Measurements from ENCODE around the gene E2F7. TPM values are rescaled to one million over a fixed set of nuclear protein-coding genes. Genes with fewer than 3 reads are reported as not detected.

Gene E2F7
- total and polyA plus RNA-seq, 2 of the 8 experiments (the other 6 are each of a cell fraction or from before 2014, with no cell fraction given), result 8.8 to 18.5 TPM

- Histone ChIP-seq H3K18ac (ENCODE audit: extremely low read depth, low read length) (no peak overlapping the region), H4K91ac (replicated peaks; ENCODE audit: insufficient read length, low read length) (no peak overlapping the region), H2BK20ac (ENCODE audit: low read length) (no peak overlapping the region), H2BK12ac (ENCODE audit: low read depth, low read length) (no peak overlapping the region), H3K4me3 (ENCODE audit: extremely low read depth in 1 of 4, insufficient read depth in 2 of 4, low read depth in 3 of 4, low read length in 4 of 4) (no peak overlapping the region), H2BK5ac (ENCODE audit: low read depth, low read length) (no peak overlapping the region), H2BK15ac (ENCODE audit: low read length) (no peak overlapping the region), H3K79me2 (ENCODE audit: control insufficient read depth in 1 of 2, insufficient read depth in 2 of 2, low read length in 2 of 2) (no peaks in the 10 kb centered on the region), H4K8ac (ENCODE audit: extremely low read depth, insufficient read depth, low read length) (no peak overlapping the region), H2AK5ac (ENCODE audit: low read depth, low read length) (no peak overlapping the region), H3K4me1 (replicated peaks in 1 of 4; ENCODE audit: control insufficient read depth in 3 of 4, insufficient read depth in 4 of 4, low read length in 3 of 4) (no peaks in the 10 kb centered on the region), H2AFZ (ENCODE audit: low read length) (no peak overlapping the region), H3K27me3 (replicated peaks in 1 of 4; ENCODE audit: control insufficient read depth in 3 of 4, extremely low read depth in 1 of 4, insufficient read depth in 3 of 4, low read length in 3 of 4) (no peaks in the 10 kb centered on the region), H2BK120ac (replicated peaks; ENCODE audit: low read depth, low read length) (no peak overlapping the region), H3K23ac (ENCODE audit: insufficient read length) (no peak overlapping the region), H3K14ac (ENCODE audit: insufficient read length) (no peak overlapping the region), H3K9me3 (ENCODE audit: insufficient read depth in 2 of 2, low read depth in 1 of 2, low read length in 1 of 2) (0 out of 4 replicates have a peak, but pooled peaks cover 0 to 3% of the 10 kb centered on the region in 2 experiments), H3K79me1 (ENCODE audit: low read depth, low read length) (no peaks in the 10 kb centered on the region), H3K23me2 (ENCODE audit: low read depth, low read length) (no peaks in the 10 kb centered on the region), H4K5ac (ENCODE audit: insufficient read length, low read depth, low read length) (no peak overlapping the region), H3K4ac (replicated peaks; ENCODE audit: insufficient read length, low read depth, low read length) (no peak overlapping the region), H4K20me1 (replicated peaks in 1 of 2; ENCODE audit: control insufficient read depth in 1 of 2, insufficient read depth in 2 of 2, low read length in 2 of 2) (no peaks in the 10 kb centered on the region), H3K4me2 (ENCODE audit: insufficient read depth in 1 of 2, low read depth in 2 of 2, low read length in 2 of 2) (no peak overlapping the region), H3K9ac (replicated peaks in 1 of 4; ENCODE audit: extremely low read depth in 1 of 4, low read depth in 3 of 4, low read length in 3 of 4) (no peak overlapping the region), H3K56ac (replicated peaks; ENCODE audit: insufficient read length, low read depth, low read length) (no peak overlapping the region), H3K27ac (ENCODE audit: low read depth, low read length) (no peak overlapping the region), H3K36me3 (ENCODE audit: control insufficient read depth in 2 of 4, insufficient read depth in 4 of 4, low read length in 3 of 4) (no peaks in the 10 kb centered on the region)
- POLR2A ChIA-PET (ENCODE audit: partially characterized antibody), result no interaction called here
- TF ChIP-seq NANOG (IDR thresholded peaks at IDR 0.05; ENCODE audit: insufficient read depth, low read depth, low read length, poor library complexity, severe bottlenecking) (no peak), HDAC2 (IDR thresholded peaks at IDR 0.05; ENCODE audit: borderline replicate concordance in 1 of 2, low read depth in 2 of 2, low read length in 2 of 2) (no peak), CHD2 (IDR thresholded peaks at IDR 0.05; ENCODE audit: low read length) (no peak)
- no peak for DNase-seq (ENCODE audit: low read depth in 1 of 2, low spot score in 2 of 2)
- CTCF ChIA-PET (ENCODE audit: partially characterized antibody), result no interaction called here
- FAIRE-seq, result no peak
- WGBS, 2 experiments (ENCODE audit: extremely low coverage in 1 of 2, insufficient coverage in 1 of 2, insufficient read length in 1 of 2, insufficient replicate concordance in 2 of 2, low coverage in 1 of 2, low lambda C conversion rate in 2 of 2, missing lambda C conversion rate in 1 of 2), result 93% methylated on average over 3 of the region's 3 CpGs; no CpG with 5 or more reads in 1 of the 2 experiments
These were observed 32.5 kb upstream of the E2F7 start for GRCh38 chr12:77097846-77098245.

All from H1 (cell line).